ENCODE results near the gene RPS8.
A peak's percentile ranks its signal among the peaks of the same experiment; 100 is the strongest.

Gene RPS8

DNA sequence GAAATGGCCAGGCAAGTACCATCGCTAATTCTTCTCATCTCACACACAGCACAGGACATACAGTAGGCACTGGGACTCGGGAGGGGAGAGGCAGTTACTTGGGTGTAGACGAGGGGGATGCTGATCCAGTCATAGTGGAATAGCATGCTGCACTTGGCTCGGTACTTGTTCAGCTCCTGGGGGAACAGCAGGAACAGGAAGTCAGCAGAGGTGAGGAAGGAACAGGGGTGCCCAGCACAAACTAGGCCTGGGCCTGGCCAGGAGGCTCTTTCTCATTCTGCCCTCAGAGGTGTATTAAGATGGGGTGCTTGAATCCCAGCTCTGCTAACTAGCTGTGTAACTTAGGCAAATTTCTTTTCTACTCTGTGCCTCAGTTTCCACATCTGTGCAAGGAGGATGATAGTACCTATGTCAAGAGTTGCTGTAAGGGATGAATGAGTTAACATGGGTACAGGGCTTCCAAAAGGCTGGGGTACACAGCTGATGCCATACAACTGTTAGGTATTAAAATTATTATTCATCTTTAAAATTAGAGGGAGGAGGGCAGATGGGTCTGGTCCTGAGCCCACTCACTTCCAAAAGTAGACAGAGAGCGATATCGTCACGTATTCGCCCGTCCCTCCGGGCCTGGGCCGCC lies 10.3 kb downstream of the RPS8 start:
- H3K4me3 ChIP-seq (ENCODE audit: low read depth, low read length), result no peak overlapping the region
- TF ChIP-seq MYC (IDR thresholded peaks at IDR 0.05; ENCODE audit: low read depth, low read length), result no peak
- DNase-seq (ENCODE audit: low read depth), result no peak

DNA sequence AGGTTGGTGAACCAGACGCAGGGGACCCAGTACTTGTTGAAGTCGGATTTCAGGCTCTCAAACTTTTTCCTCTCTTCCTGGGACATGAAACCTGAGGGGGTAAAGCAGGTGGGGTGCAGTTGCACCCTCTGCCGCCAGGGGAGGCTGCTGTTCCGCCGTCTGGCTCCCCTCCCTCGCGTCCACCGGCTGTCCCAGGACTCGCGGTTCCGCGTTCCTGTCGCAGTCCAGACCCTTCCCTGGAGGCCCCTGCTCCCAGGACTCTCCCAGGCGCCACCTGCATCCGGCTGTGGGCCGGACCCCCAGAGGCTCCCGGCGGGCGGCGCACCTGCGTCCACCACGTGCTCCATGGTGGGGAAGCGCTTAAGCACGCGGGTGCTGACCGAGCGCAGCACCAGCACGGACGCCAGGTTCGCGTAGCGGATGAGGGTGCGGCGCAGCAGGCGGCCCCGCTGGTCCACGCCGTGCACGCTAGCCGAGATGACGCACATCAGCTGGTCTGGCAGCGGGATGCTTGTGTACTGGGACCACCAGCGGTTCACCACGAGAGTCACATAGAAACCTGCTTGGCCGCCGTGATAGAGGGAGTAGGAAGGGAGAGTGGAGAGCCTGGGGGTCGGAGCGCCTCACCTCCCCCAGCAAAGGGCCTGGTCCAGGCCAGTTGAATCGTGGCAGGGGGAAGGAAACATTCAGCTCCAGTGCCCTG lies 10.9 kb downstream of the RPS8 start:
- DNase-seq (ENCODE audit: low read depth), result peak; percentile 53
- H3K4me3 ChIP-seq (ENCODE audit: low read depth, low read length), result no peak overlapping the region
- TF ChIP-seq MYC (IDR thresholded peaks at IDR 0.05; ENCODE audit: low read depth, low read length) (no peak), MAX (IDR thresholded peaks at IDR 0.05; ENCODE audit: low read depth, low read length) (no peak), POLR2A (IDR thresholded peaks at IDR 0.05; ENCODE audit: extremely low read depth, insufficient read length) (no peak)
- TF ChIP-seq, protein P1, sequence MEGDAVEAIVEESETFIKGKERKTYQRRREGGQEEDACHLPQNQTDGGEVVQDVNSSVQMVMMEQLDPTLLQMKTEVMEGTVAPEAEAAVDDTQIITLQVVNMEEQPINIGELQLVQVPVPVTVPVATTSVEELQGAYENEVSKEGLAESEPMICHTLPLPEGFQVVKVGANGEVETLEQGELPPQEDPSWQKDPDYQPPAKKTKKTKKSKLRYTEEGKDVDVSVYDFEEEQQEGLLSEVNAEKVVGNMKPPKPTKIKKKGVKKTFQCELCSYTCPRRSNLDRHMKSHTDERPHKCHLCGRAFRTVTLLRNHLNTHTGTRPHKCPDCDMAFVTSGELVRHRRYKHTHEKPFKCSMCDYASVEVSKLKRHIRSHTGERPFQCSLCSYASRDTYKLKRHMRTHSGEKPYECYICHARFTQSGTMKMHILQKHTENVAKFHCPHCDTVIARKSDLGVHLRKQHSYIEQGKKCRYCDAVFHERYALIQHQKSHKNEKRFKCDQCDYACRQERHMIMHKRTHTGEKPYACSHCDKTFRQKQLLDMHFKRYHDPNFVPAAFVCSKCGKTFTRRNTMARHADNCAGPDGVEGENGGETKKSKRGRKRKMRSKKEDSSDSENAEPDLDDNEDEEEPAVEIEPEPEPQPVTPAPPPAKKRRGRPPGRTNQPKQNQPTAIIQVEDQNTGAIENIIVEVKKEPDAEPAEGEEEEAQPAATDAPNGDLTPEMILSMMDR (IDR thresholded peaks at IDR 0.05; ENCODE audit: low read depth, low read length), result peak; percentile 74

DNA sequence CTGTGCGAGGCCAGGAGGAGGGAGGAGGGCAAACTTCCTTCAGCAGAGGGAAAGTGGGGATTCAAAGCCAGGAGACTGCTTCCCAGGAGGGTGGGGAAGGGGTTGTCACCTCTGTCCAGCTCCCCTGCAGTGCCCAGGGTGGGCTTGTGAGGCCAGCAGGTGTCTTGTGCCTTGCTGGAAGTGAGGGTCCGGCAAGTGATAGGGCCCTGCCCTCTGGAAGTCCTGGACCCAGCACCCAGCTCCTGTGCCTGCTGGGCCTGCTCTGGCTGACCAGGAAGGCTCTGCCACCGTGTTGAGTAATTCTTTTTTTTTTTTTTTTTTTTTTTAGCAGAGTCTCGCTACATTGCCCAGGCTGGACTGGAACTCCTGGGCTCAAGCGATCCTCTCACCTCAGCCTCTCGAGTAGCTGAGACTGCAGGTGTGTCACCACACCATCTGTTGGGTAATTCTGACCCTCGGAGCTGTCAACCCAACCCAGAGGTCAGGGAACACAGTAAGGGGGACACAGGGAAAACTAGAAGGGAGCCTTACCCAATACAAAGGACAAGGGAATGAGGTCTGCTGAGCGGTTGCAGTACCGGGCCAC lies 11.6 kb downstream of the RPS8 start:
- TF ChIP-seq POLR2A (IDR thresholded peaks at IDR 0.05; ENCODE audit: extremely low read depth, insufficient read length), result no peak
- TF ChIP-seq MYC (IDR thresholded peaks at IDR 0.05; ENCODE audit: low read depth, low read length), result no peak
- TF ChIP-seq MAX (IDR thresholded peaks at IDR 0.05; ENCODE audit: low read depth, low read length), result no peak
- TF ChIP-seq, protein P1 (IDR thresholded peaks at IDR 0.05; ENCODE audit: low read depth, low read length), result no peak
- no peak overlapping the region for H3K4me3 ChIP-seq (ENCODE audit: low read depth, low read length)
- no peak for DNase-seq (ENCODE audit: low read depth)

DNA sequence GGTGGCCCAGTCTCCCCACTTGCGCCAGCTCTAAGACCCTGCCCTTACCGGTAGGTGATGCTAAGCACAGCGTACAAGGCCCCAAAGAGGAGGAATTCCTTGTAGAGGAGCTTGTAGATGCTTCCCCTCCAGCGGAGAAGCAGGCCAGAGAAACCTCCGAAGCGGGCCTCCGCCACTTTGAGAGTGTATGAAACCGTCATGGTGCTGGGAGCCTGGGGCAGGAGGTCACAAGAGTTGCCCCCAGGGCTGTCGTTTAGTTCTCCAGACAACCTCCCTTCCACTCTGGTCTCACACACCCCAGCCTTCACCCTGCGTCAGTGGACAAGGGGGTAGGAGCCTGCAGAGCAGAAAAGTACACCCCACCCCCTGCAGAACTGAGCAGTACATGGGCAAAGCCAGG lies 12.2 kb downstream of the RPS8 start:
- no peak overlapping the region for H3K4me3 ChIP-seq (ENCODE audit: low read depth, low read length)
- TF ChIP-seq, protein P1 (IDR thresholded peaks at IDR 0.05; ENCODE audit: low read depth, low read length), result no peak
- TF ChIP-seq MYC (IDR thresholded peaks at IDR 0.05; ENCODE audit: low read depth, low read length) (no peak), MAX (IDR thresholded peaks at IDR 0.05; ENCODE audit: low read depth, low read length) (no peak)
- no peak for DNase-seq (ENCODE audit: low read depth)

DNA sequence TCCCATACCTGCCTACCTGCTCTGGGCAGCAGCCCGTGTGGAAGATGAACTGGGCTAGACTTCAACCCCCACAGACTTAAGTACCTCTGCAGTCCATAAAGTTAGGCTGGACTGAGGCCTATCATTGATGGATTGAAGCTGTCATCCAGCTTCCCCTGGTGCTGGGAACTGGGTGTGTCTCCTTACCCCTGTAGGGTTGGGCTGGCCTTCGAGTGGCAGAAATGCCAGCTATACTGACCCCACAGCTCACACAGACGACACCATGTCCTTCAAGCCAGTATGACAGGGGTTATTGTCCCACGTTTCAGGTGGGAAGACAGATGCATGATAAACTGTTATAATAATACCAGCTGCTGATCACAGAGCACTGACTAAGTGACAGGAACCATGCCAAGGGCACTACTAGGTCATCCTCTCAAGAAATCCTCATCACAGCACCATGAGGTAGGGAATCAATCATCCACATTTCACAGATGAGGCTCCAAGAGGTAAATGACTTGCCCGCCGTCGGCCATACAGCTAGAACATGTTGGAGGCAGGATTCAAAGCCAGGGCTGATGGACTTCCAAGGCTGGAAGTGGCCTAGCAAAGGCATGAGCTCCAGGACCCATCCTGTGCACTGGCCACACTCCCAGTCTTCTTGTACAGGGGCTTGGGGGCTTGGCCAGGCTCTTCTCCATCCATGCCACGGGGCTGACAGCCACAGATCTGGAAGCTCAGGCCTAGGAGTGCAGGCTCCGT lies 12.9 kb downstream of the RPS8 start, which contains the start of gene BEST4:
Gene BEST4, minus strand, starts transcription at position 51 of the 741 bp plus-strand sequence. CDS start 465 bp downstream, outside the sequence.
- no peak for DNase-seq (ENCODE audit: low read depth)
- no peak within 1 kb of the TSS for H3K4me3 ChIP-seq (ENCODE audit: low read depth, low read length)
- TF ChIP-seq POLR2A (IDR thresholded peaks at IDR 0.05; ENCODE audit: extremely low read depth, insufficient read length) (no peak), MYC (IDR thresholded peaks at IDR 0.05; ENCODE audit: low read depth, low read length) (no peak), MAX (IDR thresholded peaks at IDR 0.05; ENCODE audit: low read depth, low read length) (no peak)
- TF ChIP-seq, protein P1 (IDR thresholded peaks at IDR 0.05; ENCODE audit: low read depth, low read length), result no peak
